Urinary bladder (tissue), 4 donors: ENCODE measurements around the gene TMEM121. TPM values are rescaled to one million over a fixed set of nuclear protein-coding genes. Genes with fewer than 3 reads are reported as not detected.

Experiments used
- DNase-seq: peaks from one replicate; pipeline ENCODE4 v3.0.0-alpha.2; 2015; ENCODE audit errors: extremely low spot score
- H3K27ac ChIP-seq: one replicate; pipeline ENCODE4 v1.5.1; 2013; ENCODE audit warnings: low read depth, mild to moderate bottlenecking, moderate library complexity
- H3K36me3 ChIP-seq: one replicate; pipeline ENCODE4 v1.6.1; 2013; ENCODE audit warnings: mild to moderate bottlenecking, moderate library complexity; ENCODE audit not compliant: insufficient read depth
- H3K4me1 ChIP-seq: one replicate; pipeline ENCODE4 v1.6.1; 2013; ENCODE audit warnings: mild to moderate bottlenecking, moderate library complexity; ENCODE audit not compliant: insufficient read depth
- H3K4me3 ChIP-seq: one replicate; pipeline ENCODE4 v1.5.1; 2013; ENCODE audit warnings: low read depth, low read length
- WGBS: extraction: QIAGEN DNeasy Blood & Tissue Kit; methylation state at CpG from one replicate; pipeline ENCODE4 v1.1.7; 2013; 5-methylcytosine and 5-hydroxymethylcytosine counted together
- polyA plus RNA-seq: library from polyadenylated mRNA; stranded (reverse); fragments of 200-250 nt; gene quantifications from one replicate; pipeline ENCODE4 v1.2.3, GENCODE V29; 2013
- total RNA-seq: library from RNA; depleted of rRNA; stranded (reverse); fragments of >200 nt; gene quantifications from one replicate; pipeline ENCODE4 v1.2.3, GENCODE V29; 2014
- donor health status: healthy with polysubstance abuse.
- donor health status: healthy.

TMEM121 gene
- total and polyA plus RNA-seq, 2 donors, result 1.3 to 6.7 TPM

GRCh38 chr14:105519946-105520698, 6.3 kb upstream of the TMEM121 start:
- 73% methylated on average over 14 of the region's 14 CpGs for WGBS
- no peak overlapping the region for H3K4me3 ChIP-seq
- H3K4me1 ChIP-seq, result no peaks in the 10 kb centered on the region
- DNase-seq, result no peak
- no peak overlapping the region for H3K27ac ChIP-seq
- no peaks in the 10 kb centered on the region for H3K36me3 ChIP-seq

DNA sequence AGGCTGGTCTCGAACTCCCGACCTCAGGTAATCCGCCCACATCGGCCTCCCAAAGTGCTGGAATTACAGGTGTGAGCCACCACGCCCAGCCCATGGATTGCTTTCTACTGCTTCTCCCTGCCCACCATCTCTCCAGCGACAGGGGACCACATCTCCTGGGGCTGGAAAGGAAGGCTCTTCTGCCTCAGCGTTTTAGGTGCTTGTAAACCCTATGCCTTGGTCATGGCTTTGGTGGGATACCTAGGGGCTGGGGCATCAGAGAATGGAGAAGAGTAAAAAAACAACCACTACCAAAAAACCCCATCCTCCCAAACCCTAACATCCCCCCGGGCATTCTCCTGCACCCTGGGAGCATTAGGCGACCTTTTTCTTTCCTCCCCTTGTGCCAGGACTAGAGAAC, 1.1 kb upstream of the TMEM121 start:
- no peaks in the 10 kb centered on the region for H3K4me1 ChIP-seq
- WGBS, result 89% methylated on average over 9 of the region's 9 CpGs
- H3K4me3 ChIP-seq, result no peak overlapping the region
- no peaks in the 10 kb centered on the region for H3K36me3 ChIP-seq
- H3K27ac ChIP-seq, result no peak overlapping the region
- no peak for DNase-seq

DNA sequence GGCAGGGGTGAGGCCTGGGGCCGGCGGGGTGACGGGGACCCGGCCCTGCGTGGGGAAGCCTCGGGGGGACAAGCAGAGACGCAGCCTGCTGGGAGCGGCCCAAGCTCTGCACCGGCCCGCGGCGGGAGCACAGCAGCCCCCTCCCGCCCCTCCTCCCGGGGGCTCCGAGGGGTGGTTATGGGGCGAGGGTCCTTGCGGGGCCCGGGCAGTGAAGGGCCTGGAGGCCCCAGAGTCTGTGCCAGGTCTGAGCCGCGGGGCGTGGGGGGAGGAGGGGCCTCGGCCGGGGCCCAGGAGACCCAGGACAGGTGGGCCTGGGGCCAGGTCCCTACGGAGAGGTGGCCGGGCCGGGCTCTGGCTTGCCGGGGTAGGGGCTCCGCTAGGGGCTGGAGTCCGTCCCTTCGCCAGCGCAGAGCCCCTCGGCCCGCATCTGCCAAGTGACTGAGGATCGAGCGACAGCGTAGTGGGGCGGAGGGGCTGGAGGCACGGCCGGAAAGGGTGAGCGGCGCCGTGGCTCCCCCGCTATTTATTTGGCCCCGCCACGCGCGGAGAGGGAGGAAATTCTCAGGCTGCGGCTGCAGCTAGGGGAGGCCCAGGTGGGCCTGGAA, 495 bp downstream of the TMEM121 start:
- no peak for DNase-seq
- H3K4me1 ChIP-seq, result no peaks in the 10 kb centered on the region
- no peaks in the 10 kb centered on the region for H3K36me3 ChIP-seq
- no peak overlapping the region for H3K27ac ChIP-seq
- 1% methylated on average over 48 of the region's 48 CpGs for WGBS
- H3K4me3 ChIP-seq, result peak overlapping the region; percentile 69

DNA sequence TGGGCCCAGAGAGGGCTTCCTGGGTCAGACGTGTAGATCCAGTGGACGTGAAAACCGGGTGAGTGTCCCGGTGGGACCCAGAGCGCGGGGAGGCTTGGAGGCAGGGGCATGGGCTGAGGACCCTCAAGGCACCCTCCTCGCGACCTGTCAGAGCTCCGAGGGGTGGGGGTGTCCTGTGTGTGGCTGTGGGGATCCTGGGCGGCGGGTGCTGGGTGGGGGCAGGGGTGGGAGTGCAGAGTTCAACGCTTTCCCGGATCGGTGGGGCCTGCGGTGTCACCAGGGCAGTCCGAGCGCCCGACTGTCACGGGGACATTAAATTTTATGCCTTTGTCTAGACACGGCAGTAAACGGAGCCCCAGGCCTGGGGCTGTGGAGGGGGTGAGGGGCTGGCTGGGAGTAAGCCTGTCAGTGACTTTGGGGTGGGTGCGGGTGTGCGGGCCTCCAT, 1.0 kb downstream of the TMEM121 start:
- Histone ChIP-seq H3K4me1 (no peaks in the 10 kb centered on the region), H3K36me3 (no peaks in the 10 kb centered on the region), H3K27ac (no peak overlapping the region), H3K4me3 (peak overlapping the region; percentile 69)
- no peak for DNase-seq
- 23% methylated on average over 23 of the region's 23 CpGs for WGBS

DNA sequence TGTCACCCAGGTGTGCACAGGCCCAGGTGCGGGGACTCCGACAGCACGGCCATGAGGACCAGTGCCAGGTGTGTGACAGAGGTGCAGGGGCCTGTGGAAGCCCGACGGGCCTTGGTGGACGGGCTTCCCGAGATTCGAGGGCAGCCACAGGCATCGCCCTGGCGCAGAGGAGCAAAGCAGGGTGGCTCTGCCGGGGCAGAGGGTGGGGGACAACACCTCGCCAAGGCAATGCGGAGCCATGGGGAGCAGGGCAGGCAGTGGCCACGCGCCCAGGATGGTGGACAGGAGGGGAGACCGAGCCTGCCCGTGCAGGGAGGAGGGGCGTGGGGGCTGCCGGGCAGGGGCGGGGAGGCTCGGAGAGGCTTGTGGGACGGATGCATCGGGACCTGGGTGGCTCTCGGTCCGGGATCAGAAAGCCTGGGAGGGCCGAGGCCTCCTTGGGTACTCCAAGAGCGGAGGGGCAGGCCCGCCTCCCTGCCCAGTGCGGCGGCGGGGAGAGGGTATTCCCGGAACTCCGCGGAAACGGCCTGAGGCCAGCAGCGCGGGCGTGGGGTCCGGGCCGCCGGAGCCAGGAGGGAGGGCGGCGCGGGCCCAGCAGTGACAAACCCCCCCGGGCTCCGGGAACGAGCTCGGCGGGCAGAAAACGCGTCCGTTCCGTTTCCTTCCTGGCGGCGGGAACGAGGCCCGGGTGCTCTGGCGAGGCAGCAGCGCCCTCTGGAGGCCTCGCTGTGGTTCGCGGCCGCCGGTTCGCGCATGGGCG, 1.6 kb downstream of the TMEM121 start:
- 7% methylated on average over 67 of the region's 67 CpGs for WGBS
- Histone ChIP-seq H3K4me3 (peak overlapping the region; percentile 69), H3K27ac (no peak overlapping the region), H3K4me1 (no peaks in the 10 kb centered on the region), H3K36me3 (no peaks in the 10 kb centered on the region)
- no peak for DNase-seq

- no peak overlapping the region for H3K27ac ChIP-seq
- WGBS, result 17% methylated on average over 89 of the region's 89 CpGs
- H3K4me1 ChIP-seq, result no peaks in the 10 kb centered on the region
- H3K4me3 ChIP-seq, result peak overlapping the region; percentile 69
- DNase-seq, result no peak
- H3K36me3 ChIP-seq, result no peaks in the 10 kb centered on the region
These were observed 2.4 kb downstream of the TMEM121 start for GRCh38 chr14:105528586-105529318.

DNA sequence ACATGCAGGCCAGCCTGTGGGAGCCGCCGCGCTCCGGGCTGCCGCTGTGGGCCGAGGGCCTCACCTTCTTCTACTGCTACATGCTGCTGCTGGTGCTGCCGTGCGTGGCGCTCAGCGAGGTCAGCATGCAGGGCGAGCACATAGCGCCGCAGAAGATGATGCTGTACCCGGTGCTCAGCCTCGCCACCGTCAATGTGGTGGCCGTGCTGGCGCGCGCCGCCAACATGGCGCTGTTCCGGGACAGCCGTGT, 2.9 kb downstream of the TMEM121 start:
- H3K27ac ChIP-seq, result no peak overlapping the region
- H3K4me3 ChIP-seq, result no peak overlapping the region
- WGBS, result 48% methylated on average over 24 of the region's 24 CpGs
- H3K4me1 ChIP-seq, result no peaks in the 10 kb centered on the region
- no peak for DNase-seq
- H3K36me3 ChIP-seq, result no peaks in the 10 kb centered on the region

GRCh38 chr14:105529569-105530284, 3.3 kb downstream of the TMEM121 start:
- H3K36me3 ChIP-seq, result no peaks in the 10 kb centered on the region
- peak overlapping the region; percentile 45 for H3K27ac ChIP-seq
- no peak overlapping the region for H3K4me3 ChIP-seq
- WGBS, result 54% methylated on average over 63 of the region's 63 CpGs
- peak; percentile 45 for DNase-seq
- no peaks in the 10 kb centered on the region for H3K4me1 ChIP-seq

DNA sequence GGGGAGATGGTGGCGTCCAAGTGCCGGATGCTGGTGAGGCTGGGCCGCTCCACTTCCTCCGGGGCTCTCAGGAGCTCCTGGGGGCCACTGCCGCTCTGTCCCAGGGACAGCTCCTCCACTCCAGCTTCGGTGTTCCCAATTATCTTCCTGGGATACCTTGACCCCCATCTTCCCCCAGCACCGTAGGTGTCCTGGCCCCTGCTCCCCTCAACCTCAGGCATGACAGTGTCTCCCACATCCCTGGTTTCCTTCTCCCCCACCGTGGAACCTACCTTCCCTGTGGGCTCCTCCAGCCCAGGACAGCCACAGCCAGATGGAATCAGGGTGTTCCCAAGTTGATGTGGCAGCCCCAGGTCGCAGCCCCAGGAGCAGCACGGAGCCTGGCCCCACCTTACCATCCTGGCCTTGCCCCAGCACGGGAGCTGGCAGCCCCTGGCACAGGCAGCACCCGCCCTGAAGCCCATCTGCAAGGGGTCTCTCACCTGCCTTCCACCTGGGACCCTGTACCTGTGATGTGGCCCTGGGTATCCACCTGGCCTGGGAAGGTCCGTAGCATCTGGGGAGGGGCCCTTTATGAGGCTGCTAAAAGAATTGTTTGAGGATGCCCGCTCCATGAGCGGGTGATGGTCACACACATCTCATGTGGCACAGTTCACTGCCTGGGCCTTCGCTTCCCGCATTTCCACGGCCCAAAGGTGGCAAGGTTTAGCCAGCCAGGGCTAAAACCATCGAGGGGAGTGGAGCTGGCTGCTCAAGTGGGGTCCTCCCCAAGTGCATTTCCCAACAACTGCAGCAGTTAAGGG, 4.1 kb downstream of the TMEM121 start:
- H3K36me3 ChIP-seq, result no peaks in the 10 kb centered on the region
- no peak overlapping the region for H3K4me3 ChIP-seq
- no peak overlapping the region for H3K27ac ChIP-seq
- H3K4me1 ChIP-seq, result no peaks in the 10 kb centered on the region
- WGBS, result 78% methylated on average over 19 of the region's 19 CpGs
- DNase-seq, result no peak

GRCh38 chr14:105531088-105531893, 4.9 kb downstream of the TMEM121 start:
- Histone ChIP-seq H3K4me1 (no peaks in the 10 kb centered on the region), H3K36me3 (no peaks in the 10 kb centered on the region), H3K4me3 (no peak overlapping the region), H3K27ac (no peak overlapping the region)
- no peak for DNase-seq
- 93% methylated on average over 30 of the region's 30 CpGs for WGBS

- Histone ChIP-seq H3K27ac (no peak overlapping the region), H3K4me1 (no peaks in the 10 kb centered on the region), H3K36me3 (no peaks in the 10 kb centered on the region), H3K4me3 (no peak overlapping the region)
- DNase-seq, result no peak
- 89% methylated on average over 19 of the region's 19 CpGs for WGBS
These were observed 5.7 kb downstream of the TMEM121 start for GRCh38 chr14:105531894-105532623.
